Stimulated activated CD8-positive, alpha-beta memory T cell treated with anti-CD3 and anti-CD28 coated beads, Interleukin-2, amount 100 ng/mL, for 48 hours (primary cell): ENCODE measurements around the gene THADA.

ENCODE experiments used
- DNase-seq, 2 donors: peaks; one replicate each; pipeline ENCODE4 v3.0.0-alpha.2; 2020; ENCODE audit warnings: low read depth in 2 of 2

The THADA gene

DNA sequence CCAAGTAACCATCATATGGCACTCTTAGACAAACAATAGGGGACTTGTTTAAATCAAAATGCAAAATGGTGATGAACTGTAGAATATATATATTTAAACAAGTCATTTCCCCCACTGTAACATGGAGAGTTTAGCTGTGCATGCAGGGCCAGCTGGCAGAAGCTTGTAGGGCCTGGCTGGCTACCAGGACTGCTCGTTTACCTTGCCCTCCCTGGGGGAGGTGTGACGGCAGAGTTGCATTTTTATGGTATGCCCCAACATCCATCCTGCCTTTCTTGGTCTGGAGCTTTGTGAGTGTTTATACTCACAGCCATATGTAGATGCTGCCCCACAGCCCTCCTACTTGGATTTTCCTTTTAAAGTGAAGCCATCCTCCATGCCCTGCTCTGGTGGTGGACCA, 267.7 kb downstream of the THADA start:
- DNase-seq, result no peak

GRCh38 chr2:43327119-43327518, 268.7 kb downstream of the THADA start:
- no peak for DNase-seq

DNA sequence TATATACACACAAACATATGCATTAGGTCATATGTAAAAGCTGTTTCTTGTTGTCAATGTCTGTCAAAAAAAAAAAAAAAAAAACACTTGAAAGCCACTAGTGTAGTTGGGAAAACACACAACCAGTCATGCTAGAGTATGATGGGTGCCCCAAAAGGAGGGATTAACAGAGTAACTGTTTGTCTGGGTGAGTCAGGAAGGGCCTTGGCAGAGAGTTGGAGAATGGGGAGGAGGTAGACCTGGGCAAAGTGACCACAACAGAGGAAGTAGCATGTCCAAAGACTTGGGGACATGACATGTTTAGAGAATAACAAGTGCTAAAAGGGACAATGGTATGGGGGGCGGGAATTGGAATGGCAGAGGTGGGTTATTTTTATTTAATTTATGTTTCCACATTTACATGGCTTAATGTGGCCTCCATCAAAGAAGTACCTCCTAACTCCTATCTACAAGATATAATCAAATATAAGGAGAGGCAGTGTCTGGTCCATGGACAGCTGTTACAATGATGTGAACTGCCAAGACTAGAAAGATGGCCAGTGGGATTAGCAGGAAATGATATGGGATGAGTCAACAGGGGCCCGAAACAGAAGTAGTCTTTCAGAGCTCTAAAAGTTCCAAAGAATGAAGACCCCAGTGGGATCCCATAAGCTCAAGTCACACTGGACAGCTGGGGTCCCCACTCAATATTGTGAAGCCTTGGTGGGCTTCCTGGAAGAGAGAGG, 269.6 kb downstream of the THADA start:
- no peak for DNase-seq

GRCh38 chr2:43325107-43325811, 270.6 kb downstream of the THADA start:
- DNase-seq, result no peak

GRCh38 chr2:43324259-43325106, 271.4 kb downstream of the THADA start:
- no peak for DNase-seq

DNA sequence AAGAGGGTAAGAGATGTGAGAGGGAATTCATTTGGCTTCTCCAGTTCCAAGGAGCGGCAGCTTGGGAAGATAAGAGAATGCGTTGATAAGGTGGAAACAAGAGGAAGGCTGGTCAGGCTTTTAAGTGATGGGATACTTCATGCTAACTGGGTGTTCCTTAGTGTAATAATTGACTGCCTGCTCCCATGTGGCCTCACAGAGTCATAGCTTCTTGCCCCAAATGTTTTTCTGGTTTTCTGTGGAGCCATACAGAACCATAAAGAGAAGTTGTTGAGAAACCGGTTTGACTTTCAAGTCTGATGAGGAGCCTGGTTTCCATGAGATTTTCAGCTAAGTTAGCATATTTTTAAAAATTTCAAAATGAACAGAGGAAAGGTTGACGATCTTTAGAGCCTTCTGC, 272.0 kb downstream of the THADA start:
- no peak for DNase-seq

DNA sequence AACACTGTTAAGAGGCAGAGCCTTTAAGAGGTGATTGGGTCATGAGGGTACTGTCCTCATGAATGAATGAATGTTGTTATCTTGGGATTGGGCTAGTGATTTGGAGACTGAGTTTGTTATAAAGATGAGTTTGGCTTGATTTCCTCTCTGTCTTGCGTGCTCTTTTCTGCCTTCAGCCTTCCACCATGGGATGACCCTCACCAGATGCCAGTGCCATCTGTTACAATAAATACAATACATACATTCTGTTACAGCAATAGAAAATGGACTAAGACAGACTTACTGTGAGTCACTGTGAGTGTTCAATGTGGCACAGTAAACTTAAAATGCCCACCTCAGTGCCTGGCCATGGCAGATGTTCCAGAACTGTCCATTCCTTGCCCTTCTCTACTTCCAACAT, 274.4 kb downstream of the THADA start:
- no peak for DNase-seq

GRCh38 chr2:43319541-43319940, 276.3 kb downstream of the THADA start:
- DNase-seq, result no peak

GRCh38 chr2:43318791-43319190, 277.0 kb downstream of the THADA start:
- no peak for DNase-seq

DNA sequence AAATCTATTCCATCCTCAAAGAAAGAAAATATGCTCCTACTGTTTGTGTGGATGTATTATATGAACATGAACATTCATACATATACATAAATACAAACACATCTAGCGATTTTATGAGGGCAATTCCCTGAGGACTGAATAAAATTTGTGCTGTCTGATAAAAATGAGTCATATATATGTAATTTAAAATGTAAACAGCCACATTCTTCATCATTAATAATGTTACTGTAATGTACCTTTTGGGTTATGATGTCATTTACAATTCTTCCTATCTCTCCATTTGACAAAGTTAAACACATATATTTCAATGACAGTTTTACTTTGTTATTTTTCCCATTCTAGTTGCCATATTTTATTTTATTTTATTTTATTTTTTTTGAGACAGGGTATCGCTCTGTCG, 278.2 kb downstream of the THADA start:
- no peak for DNase-seq

GRCh38 chr2:43317194-43317593, 278.6 kb downstream of the THADA start:
- no peak for DNase-seq

DNA sequence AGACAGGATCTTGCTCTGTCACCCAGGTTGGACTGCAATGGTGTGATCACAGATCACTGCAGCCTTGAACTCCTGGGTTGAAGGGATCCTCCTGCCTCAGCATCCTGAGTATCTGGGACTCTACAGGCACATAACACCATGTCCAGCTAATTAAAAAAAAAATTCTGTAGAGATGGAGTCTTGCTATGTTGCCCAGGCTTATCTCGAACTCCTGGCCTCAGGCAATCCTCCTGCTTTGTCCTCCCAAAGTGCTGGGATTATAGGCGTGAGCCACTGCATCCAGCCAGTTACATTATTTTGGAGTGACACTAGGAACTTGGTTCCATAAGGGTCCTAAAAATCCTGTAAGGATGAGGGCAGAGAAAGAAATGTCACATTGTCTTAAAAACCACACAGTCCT, 280.4 kb downstream of the THADA start:
- DNase-seq, result no peak

DNA sequence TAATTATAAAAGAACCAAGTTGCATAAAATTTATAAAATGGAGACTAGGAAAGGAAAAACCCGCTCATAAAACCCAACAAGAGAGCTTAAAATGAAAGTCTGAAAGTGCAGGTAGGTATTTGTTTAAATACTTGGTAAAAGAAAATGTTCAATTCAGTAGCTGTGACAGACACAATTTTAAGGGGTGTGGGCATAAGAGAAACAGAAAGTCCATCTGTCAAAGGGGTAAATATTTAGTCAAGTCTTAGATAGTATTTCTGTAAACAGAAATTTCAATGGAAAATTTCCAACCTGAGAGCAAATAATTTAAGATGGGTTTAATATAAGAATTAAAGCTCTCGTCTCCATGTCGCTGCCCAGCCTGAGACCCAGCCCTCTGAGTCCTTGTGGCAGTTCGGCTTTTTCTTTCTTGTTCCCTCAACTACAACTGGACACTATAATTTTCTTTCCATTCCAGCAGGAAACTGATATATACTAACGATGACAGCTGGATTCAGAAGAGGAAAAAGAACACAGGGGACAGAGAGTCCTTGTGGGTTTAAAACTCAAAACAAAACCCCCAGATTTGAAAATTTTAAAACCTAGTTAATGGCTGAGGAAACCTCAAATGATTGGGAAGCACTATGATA, 281.4 kb downstream of the THADA start:
- no peak for DNase-seq

DNA sequence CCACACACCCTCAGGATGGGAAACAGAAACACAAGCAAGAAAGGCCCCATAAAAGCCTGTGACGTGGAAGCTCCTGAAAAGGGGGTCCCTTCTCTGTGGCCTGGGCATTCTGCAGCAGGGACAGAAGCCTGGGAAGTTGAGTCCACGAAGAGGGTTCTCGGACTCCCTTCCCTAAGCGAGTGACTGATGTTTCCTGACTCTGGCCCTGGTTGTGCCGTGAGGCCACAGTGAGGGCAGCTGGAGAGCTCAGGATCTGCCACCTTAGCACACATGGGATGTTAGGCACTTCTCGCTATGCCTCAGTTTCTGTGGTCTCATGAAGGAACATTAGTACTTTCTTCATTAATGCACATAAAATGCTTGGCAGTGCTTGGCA, 282.2 kb downstream of the THADA start:
- DNase-seq, result no peak

GRCh38 chr2:43312755-43313641, 282.8 kb downstream of the THADA start:
- no peak for DNase-seq

DNA sequence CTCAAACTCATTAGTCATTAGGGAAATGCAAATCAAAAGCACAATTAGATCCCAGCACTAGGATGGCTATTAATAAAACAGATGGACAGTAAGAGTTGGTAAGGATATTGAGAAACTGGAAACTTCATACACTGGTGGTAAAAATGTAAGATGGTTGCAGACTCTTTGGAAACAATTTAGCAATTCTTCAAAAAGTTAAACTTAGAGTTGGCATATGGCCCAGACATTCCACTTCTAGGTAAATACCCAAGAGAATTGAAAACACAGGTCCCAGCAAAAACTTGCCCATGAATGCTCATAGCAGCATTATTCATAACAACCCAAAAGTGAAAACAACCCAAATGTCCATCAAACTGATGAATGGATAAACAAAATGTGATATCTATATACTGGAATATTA, 284.6 kb downstream of the THADA start:
- DNase-seq, result no peak

DNA sequence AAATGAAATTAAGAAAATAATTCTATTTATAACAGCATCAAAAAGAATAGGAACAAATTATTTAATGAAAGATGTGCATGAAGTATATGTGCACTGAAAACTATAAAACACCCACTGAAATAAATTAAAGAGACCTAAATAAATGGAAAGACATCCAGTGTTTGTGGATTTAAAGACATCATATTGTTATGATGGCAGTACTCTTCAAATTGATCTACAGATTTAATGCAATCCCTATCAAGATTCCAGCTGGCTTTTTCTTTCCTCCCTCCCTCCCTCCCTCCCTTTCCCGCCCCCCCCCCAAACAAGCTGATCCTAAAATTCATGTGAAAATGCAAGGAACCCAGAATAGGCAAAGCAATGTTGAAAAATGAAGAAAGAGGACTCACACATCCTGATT, 285.9 kb downstream of the THADA start:
- DNase-seq, result no peak

DNA sequence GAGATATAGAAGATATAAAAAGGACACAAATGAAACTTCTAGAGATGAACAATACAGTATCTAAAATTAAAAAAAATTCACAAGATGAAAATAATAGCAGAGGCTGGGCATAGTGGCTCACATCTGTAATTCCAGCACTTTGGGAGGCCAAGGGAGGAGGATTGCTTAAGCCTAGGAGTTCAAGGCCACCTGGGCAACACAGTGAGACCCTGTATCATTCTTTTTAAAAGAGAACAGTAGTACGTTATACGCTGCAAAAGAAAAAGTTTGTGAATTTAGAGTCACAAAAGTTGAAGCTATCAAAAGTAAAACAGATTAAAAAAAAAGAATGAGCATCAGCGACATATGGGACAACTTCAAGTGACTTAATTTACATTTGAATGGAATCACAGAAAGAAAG, 287.9 kb downstream of the THADA start:
- DNase-seq, result no peak

DNA sequence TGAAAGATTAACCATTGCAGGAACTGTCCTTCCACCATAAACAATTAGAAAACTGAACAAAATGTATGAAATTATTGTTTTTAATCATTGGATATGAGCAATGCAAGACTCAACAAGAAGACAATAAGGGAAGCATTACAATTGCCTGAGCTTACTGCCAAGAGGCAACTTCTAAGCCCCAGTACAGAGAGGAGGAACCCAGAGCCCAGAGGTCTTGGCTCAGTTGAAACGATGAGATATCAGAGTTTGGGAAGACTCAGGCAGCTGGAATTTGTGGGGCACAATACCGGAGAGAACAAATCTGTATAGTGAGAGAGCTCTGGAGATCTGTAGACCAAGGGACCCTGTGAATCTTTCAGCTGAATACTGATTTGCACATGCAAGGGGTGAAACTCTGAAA, 288.8 kb downstream of the THADA start:
- no peak for DNase-seq

GRCh38 chr2:43306197-43306596, 289.6 kb downstream of the THADA start:
- no peak for DNase-seq

GRCh38 chr2:43305517-43305916, 290.3 kb downstream of the THADA start:
- no peak for DNase-seq
